HCT116 (cell line): ENCODE data around the gene NCAPH2.

Experiments used
- CTCF ChIP-seq, 3 experiments: fragments of 200-600 bp in 1 of 3; sonication (generic) in 1 of 3; IDR thresholded peaks in 2 of 3; conservative IDR thresholded peaks in 1 of 3; 2 replicates each; pipeline ENCODE4 v1.5.1; 2012 to 2017; ENCODE audit warnings: low read depth in 2 of 3, low read length in 2 of 3, antibody characterized with exemption in 1 of 3, borderline replicate concordance in 1 of 3, control low read depth in 1 of 3, mild to moderate bottlenecking in 1 of 3, mixed read lengths in 1 of 3, mixed run types in 1 of 3, moderate library complexity in 1 of 3; ENCODE audit not compliant: insufficient read depth in 1 of 3
- POLR2AphosphoS5 ChIP-seq: IDR thresholded peaks from 2 replicates; pipeline ENCODE4 v1.6.1; 2011; ENCODE audit warnings: mild to moderate bottlenecking, low read depth, low read length, moderate library complexity
- YY1 ChIP-seq: IDR thresholded peaks from 2 replicates; pipeline ENCODE4 v1.6.1; 2011; ENCODE audit warnings: low read length, low read depth, moderate library complexity, mild to moderate bottlenecking; ENCODE audit not compliant: insufficient replicate concordance; ENCODE audit errors: extremely low read depth

- TF ChIP-seq CTCF (IDR thresholded peaks at IDR 0.05 in 2 of 3, conservative IDR thresholded peaks at IDR 0.05 in 1 of 3; ENCODE audit: borderline replicate concordance in 1 of 3, insufficient read depth in 1 of 3, low read depth in 2 of 3, low read length in 2 of 3) (no peak), POLR2AphosphoS5 (no peak), YY1 (no peak)
Measured at GRCh38 chr22:50461979-50462540, 46.0 kb upstream of the NCAPH2 start.
